Type B pancreatic cell (in vitro differentiated cells): ENCODE results near the gene XPR1. TPM values are rescaled to one million over a fixed set of nuclear protein-coding genes. Genes with fewer than 3 reads are reported as not detected.

Source experiments
- DNase-seq: peaks from one replicate; pipeline ENCODE4 v3.0.0; 2021; ENCODE audit warnings: mixed read lengths; ENCODE audit not compliant: unreplicated experiment; ENCODE audit errors: extremely low spot score
- H3K27ac Mint-ChIP-seq: 2 replicates; pipeline ENCODE4 v1.8.0; 2021; ENCODE audit warnings: mild to moderate bottlenecking, mixed read lengths
- H3K27me3 Mint-ChIP-seq: 2 replicates; pipeline ENCODE4 v1.8.0; 2021; ENCODE audit warnings: mixed read lengths
- H3K36me3 Mint-ChIP-seq: 2 replicates; pipeline ENCODE4 v1.8.0; 2021; ENCODE audit warnings: mixed read lengths
- H3K4me1 Mint-ChIP-seq: one replicate; pipeline ENCODE4 v1.8.0; 2021; ENCODE audit warnings: mixed read lengths; ENCODE audit not compliant: unreplicated experiment
- H3K4me3 Mint-ChIP-seq: 2 replicates; pipeline ENCODE4 v1.8.0; 2021; ENCODE audit warnings: mild to moderate bottlenecking, mixed read lengths
- H3K9me3 Mint-ChIP-seq: 2 replicates; pipeline ENCODE4 v1.8.0; 2021; ENCODE audit warnings: mixed read lengths
- total RNA-seq: library from RNA; stranded (reverse); gene quantifications from 2 replicates; pipeline ENCODE4 v1.2.1, GENCODE V29; 2021; ENCODE audit warnings: low replicate concordance
- TF ChIP-seq, protein P1 (sequence below): fragments of 200-600 bp; sonication (generic); conservative IDR thresholded peaks from 2 replicates; pipeline ENCODE4 v1.5.0; 2021; ENCODE audit warnings: antibody characterized with exemption, mild to moderate bottlenecking

Gene XPR1
- total RNA-seq, 1 donor from 2014 or later = 48.5 TPM

DNA sequence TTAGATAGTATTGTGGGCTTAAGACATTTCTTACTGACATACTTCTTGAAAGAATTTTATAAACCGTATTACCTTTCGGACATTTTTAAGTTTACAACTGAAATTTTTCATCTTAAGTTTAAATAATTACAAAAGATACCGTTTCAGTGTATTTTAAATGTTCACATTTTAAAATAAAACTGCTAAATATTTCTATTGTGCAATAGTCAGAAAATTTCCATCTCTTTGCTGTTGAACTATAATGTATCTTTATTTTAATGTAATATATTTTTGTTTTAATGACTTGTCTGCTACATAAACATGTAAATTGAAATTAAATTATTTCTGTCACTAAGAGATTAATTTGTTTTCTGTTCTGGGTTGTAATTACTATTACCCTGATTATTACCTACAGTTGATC is 206.7 kb downstream of the XPR1 start:
- Mint-ChIP-seq H3K36me3 (peaks cover 19% of the 10 kb centered on the region), H3K9me3 (no peaks in the 10 kb centered on the region), H3K27ac (no peak overlapping the region)

GRCh38 chr1:180839547-180839946 is 207.7 kb downstream of the XPR1 start:
- TF ChIP-seq, protein P1, sequence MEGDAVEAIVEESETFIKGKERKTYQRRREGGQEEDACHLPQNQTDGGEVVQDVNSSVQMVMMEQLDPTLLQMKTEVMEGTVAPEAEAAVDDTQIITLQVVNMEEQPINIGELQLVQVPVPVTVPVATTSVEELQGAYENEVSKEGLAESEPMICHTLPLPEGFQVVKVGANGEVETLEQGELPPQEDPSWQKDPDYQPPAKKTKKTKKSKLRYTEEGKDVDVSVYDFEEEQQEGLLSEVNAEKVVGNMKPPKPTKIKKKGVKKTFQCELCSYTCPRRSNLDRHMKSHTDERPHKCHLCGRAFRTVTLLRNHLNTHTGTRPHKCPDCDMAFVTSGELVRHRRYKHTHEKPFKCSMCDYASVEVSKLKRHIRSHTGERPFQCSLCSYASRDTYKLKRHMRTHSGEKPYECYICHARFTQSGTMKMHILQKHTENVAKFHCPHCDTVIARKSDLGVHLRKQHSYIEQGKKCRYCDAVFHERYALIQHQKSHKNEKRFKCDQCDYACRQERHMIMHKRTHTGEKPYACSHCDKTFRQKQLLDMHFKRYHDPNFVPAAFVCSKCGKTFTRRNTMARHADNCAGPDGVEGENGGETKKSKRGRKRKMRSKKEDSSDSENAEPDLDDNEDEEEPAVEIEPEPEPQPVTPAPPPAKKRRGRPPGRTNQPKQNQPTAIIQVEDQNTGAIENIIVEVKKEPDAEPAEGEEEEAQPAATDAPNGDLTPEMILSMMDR = no peak
- peaks cover 28% of the 10 kb centered on the region for H3K4me1 Mint-ChIP-seq
- no peak for DNase-seq
- no peak overlapping the region for H3K4me3 Mint-ChIP-seq
- H3K9me3 Mint-ChIP-seq = no peaks in the 10 kb centered on the region
- H3K36me3 Mint-ChIP-seq = peaks cover 13% of the 10 kb centered on the region
- H3K27ac Mint-ChIP-seq = no peak overlapping the region
- H3K27me3 Mint-ChIP-seq = no peaks in the 10 kb centered on the region

More for the DNA sequence above, 206.7 kb downstream of the XPR1 start:
- TF ChIP-seq, protein P1 = no peak
- peaks cover 28% of the 10 kb centered on the region for H3K4me1 Mint-ChIP-seq
- no peak for DNase-seq
- H3K4me3 Mint-ChIP-seq = no peak overlapping the region
- H3K27me3 Mint-ChIP-seq = no peaks in the 10 kb centered on the region

- peaks cover 9% of the 10 kb centered on the region for H3K36me3 Mint-ChIP-seq
- no peak for DNase-seq
- TF ChIP-seq, protein P1 = no peak
- no peaks in the 10 kb centered on the region for H3K9me3 Mint-ChIP-seq
- peaks cover 22% of the 10 kb centered on the region for H3K4me1 Mint-ChIP-seq
- H3K27ac Mint-ChIP-seq = no peak overlapping the region
- H3K27me3 Mint-ChIP-seq = no peaks in the 10 kb centered on the region
- no peak overlapping the region for H3K4me3 Mint-ChIP-seq
Measured at GRCh38 chr1:180841415-180841814, 209.6 kb downstream of the XPR1 start.

DNA sequence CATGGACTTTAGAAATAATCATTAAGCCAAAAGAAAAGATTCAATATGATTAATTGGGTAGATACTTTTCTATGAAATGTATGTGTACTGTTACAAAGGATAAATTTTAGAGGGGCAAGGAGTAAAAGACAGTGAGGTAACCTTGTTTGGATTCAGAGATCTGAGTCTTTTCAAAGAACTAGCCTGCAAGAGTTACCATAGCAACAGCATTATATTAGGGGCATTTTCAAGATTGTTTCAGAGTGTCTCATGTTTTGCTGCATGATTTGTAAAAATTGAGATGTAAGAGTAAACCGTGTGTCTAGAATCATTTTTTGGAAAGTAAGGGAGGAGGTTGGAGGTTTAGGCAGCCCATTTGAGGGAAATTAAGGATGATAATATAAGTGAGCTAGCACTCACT is 210.2 kb downstream of the XPR1 start:
- no peaks in the 10 kb centered on the region for H3K9me3 Mint-ChIP-seq
- H3K4me1 Mint-ChIP-seq = peaks cover 19% of the 10 kb centered on the region
- peaks cover 9% of the 10 kb centered on the region for H3K36me3 Mint-ChIP-seq
- no peaks in the 10 kb centered on the region for H3K27me3 Mint-ChIP-seq
- H3K4me3 Mint-ChIP-seq = no peak overlapping the region
- DNase-seq = no peak
- no peak overlapping the region for H3K27ac Mint-ChIP-seq
- TF ChIP-seq, protein P1 = no peak

- H3K4me1 Mint-ChIP-seq = peaks cover 19% of the 10 kb centered on the region
- no peak for DNase-seq
- H3K27me3 Mint-ChIP-seq = no peaks in the 10 kb centered on the region
- H3K4me3 Mint-ChIP-seq = no peak overlapping the region
- H3K27ac Mint-ChIP-seq = no peak overlapping the region
- TF ChIP-seq, protein P1 = no peak
- H3K36me3 Mint-ChIP-seq = peaks cover 9% of the 10 kb centered on the region
- no peaks in the 10 kb centered on the region for H3K9me3 Mint-ChIP-seq
Measured at GRCh38 chr1:180842491-180843275, 210.9 kb downstream of the XPR1 start.
